C4-2B (cell line): ENCODE data around the gene PDSS1.

Source experiments
- H3K27ac ChIP-seq: fragments of 450-650 bp; 2 replicates; pipeline ENCODE4 v1.5.1; 2017
- ZFX ChIP-seq: fragments of 450-650 bp; IDR thresholded peaks from 2 replicates; pipeline ENCODE4 v1.6.1; 2017
- TF ChIP-seq, protein P1 (sequence below): fragments of 450-650 bp; conservative IDR thresholded peaks from 2 replicates; pipeline ENCODE4 v1.5.1; 2017; ENCODE audit warnings: mild to moderate bottlenecking

The PDSS1 gene

DNA sequence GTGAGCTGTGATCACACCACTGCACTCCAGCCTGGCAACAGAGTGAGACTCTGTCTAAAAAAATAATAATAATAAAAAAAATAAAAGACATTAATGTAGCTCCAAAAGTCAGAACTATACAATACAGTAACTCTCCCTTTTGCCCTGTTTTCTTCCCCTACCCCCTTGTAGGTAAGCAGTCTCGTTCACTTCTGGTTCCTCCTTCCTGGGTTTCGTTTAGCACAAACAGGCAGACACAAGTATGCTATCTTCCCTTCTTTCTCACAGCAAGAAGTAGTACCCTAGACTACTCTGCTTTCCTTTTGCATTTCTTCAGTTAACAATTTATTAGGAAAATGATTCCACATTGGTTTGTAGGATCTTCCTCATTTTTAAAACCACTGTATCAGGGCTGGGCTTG is 33.1 kb downstream of the PDSS1 start:
- no peak overlapping the region for H3K27ac ChIP-seq
- TF ChIP-seq ZFX = no peak
- TF ChIP-seq, protein P1, sequence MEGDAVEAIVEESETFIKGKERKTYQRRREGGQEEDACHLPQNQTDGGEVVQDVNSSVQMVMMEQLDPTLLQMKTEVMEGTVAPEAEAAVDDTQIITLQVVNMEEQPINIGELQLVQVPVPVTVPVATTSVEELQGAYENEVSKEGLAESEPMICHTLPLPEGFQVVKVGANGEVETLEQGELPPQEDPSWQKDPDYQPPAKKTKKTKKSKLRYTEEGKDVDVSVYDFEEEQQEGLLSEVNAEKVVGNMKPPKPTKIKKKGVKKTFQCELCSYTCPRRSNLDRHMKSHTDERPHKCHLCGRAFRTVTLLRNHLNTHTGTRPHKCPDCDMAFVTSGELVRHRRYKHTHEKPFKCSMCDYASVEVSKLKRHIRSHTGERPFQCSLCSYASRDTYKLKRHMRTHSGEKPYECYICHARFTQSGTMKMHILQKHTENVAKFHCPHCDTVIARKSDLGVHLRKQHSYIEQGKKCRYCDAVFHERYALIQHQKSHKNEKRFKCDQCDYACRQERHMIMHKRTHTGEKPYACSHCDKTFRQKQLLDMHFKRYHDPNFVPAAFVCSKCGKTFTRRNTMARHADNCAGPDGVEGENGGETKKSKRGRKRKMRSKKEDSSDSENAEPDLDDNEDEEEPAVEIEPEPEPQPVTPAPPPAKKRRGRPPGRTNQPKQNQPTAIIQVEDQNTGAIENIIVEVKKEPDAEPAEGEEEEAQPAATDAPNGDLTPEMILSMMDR = no peak

DNA sequence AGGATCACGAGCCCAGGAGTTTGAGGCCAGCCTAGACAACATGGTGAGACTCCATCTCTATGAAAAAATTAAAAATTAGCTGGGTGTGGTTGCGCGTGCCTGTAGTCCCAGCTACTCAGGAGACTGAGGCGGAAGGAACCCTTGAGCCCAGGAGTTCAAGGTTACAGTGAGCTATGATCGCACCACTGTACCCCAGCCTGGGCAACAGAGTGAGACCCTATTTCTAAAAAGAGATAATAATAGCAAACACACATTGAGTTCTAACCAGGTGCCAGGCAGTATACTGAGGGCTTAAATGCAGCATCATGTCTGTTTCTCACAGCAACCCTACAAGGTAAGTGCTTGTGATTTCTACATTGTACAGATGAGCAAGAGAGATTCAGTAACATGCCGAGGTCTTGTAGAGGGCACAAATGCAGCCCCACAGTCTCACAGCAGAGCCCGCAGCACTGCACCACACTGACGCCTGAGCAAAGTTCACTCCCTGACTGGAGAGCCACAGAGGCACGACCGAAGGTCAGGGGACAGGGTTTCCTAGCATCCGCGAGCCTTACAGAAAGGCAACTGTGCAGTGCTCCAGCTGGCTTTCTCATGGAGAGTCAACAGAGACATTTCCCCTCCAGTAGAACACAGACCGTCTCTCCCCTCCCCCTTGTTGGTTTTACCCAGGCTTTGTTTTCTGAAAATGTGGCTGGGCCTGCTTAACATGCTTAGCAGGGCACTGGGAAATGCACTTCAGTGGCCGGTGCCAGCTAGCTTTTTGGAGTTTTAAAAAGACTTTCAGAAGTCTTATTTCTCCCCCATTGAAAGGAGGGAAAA is 36.5 kb downstream of the PDSS1 start:
- TF ChIP-seq, protein P1 = no peak
- TF ChIP-seq ZFX = no peak
- peak overlapping the region; percentile 51 for H3K27ac ChIP-seq

- H3K27ac ChIP-seq = no peak overlapping the region
- no peak for TF ChIP-seq ZFX
- TF ChIP-seq, protein P1 = no peak
Measured at GRCh38 chr10:26735435-26735834, 37.9 kb downstream of the PDSS1 start.

DNA sequence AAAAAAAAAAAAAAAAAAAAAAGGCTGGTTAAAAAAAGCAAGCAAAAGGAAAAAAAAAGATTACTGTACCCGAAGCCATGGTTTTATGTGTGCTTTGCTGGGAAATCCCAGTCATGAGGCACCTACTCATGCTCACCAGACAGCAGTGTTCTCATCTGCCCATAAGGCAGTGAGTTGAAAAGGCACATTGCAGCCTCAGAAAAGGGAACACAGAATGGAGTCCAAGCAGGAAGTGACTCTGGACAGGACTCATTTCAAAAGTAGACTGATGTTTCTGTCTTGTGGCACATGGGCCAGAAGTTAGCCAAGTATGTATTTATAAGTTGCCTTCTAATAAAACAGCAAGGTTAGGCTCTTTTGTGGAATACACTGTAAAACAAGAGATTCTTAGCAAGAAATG is 40.2 kb downstream of the PDSS1 start:
- no peak overlapping the region for H3K27ac ChIP-seq
- no peak for TF ChIP-seq ZFX
- TF ChIP-seq, protein P1 = no peak

- no peak overlapping the region for H3K27ac ChIP-seq
- TF ChIP-seq, protein P1 = no peak
- no peak for TF ChIP-seq ZFX
Measured at GRCh38 chr10:26738301-26738911, 40.9 kb downstream of the PDSS1 start.

DNA sequence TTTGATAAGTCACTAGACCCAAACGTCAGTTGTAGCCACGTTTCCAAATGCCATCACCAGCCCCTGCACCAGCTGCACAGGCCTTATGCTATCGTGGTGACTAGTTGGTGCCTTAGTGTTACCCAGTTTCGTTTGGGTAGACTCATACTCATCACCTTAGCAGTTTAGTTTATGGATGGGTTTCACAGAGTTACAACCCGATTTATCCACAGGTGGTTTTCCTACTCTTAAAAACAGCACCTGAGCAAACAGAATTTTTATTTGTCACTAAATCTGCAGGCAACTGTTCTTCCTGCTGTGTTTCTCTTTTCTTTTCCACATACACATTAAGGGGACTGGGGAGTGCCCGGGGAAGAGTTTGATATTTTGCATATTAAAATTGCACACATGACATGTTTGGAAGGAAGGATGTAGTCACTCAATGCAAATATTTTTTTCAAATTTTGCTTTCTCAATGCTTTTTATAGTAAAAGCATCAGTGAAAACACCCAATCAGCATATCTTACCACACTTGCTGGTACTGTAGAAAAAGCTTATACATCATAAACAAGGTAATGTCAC is 41.6 kb downstream of the PDSS1 start:
- no peak overlapping the region for H3K27ac ChIP-seq
- TF ChIP-seq, protein P1 = no peak
- TF ChIP-seq ZFX = no peak

DNA sequence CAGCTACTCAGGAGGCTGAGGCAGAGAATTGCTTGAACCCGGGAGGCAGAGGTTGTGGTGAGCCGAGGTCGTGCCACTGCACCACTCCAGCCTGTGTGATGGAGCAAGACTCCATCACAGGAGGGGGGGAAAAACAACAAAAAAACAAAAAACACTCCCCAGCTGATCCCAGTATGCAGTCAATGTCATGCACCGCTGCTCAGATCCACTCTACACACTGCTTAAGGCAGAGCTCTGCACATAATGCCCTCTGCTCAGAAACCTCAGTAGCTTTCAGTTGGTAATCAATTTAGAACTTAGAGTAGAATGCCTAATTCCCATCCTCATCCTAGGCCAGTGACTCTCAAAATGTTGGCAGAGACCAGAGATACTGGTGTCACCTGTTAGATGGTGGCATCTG is 43.9 kb downstream of the PDSS1 start:
- no peak for TF ChIP-seq ZFX
- TF ChIP-seq, protein P1 = no peak
- no peak overlapping the region for H3K27ac ChIP-seq
